Measurements from ENCODE around the gene TBC1D9. TPM values are rescaled to one million over a fixed set of nuclear protein-coding genes. Genes with fewer than 3 reads are reported as not detected.

The TBC1D9 gene
- total RNA-seq, 2 donors from 2014 or later = 22.3 to 29.0 TPM

DNA sequence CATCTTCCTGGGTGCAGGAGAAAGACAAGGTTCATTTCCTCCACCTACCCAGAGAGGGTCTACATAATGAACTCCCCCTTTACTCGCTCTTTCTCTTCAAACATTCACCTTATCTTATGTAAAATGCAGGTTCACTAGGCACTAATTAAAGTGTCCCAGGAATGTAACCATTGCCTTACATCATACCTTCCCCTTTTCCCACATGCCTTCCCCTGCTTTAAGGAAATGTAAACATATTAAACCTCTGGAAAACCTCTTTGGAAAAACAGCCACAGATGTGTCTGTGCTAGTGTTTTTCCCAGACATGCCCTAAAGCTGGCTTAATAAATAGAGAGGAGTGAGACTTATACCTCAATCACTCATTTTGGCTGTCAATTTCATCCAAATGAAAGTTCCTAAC, 15.8 kb downstream of the TBC1D9 start:
- Histone ChIP-seq H3K9me3 (ENCODE audit: control insufficient read depth, low read length) (no peaks in the 10 kb centered on the region), H3K27me3 (ENCODE audit: control insufficient read depth, insufficient read depth, low read length, poor library complexity, severe bottlenecking) (no peaks in the 10 kb centered on the region), H3K36me3 (ENCODE audit: control insufficient read depth, insufficient read depth, low read length) (no peaks in the 10 kb centered on the region), H3K4me1 (ENCODE audit: control insufficient read depth, insufficient read depth, low read length) (peaks cover 11% of the 10 kb centered on the region), H3K4me3 (ENCODE audit: low read length) (peak overlapping the region; percentile 9), H3K27ac (ENCODE audit: low read depth, low read length) (no peak overlapping the region), H3K9ac (ENCODE audit: extremely low read depth, low read length, poor library complexity, severe bottlenecking) (no peak overlapping the region)
- no peaks in the 10 kb centered on the region for H3K27me3 Mint-ChIP-seq (ENCODE audit: insufficient read depth)
- H3K4me1 Mint-ChIP-seq = peaks cover 70% of the 10 kb centered on the region
- no peak overlapping the region for H3K4me3 Mint-ChIP-seq
- TF ChIP-seq, protein P1, sequence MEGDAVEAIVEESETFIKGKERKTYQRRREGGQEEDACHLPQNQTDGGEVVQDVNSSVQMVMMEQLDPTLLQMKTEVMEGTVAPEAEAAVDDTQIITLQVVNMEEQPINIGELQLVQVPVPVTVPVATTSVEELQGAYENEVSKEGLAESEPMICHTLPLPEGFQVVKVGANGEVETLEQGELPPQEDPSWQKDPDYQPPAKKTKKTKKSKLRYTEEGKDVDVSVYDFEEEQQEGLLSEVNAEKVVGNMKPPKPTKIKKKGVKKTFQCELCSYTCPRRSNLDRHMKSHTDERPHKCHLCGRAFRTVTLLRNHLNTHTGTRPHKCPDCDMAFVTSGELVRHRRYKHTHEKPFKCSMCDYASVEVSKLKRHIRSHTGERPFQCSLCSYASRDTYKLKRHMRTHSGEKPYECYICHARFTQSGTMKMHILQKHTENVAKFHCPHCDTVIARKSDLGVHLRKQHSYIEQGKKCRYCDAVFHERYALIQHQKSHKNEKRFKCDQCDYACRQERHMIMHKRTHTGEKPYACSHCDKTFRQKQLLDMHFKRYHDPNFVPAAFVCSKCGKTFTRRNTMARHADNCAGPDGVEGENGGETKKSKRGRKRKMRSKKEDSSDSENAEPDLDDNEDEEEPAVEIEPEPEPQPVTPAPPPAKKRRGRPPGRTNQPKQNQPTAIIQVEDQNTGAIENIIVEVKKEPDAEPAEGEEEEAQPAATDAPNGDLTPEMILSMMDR (conservative IDR thresholded peaks at IDR 0.05) = no peak
- H3K9me3 Mint-ChIP-seq = no peaks in the 10 kb centered on the region
- peaks cover 2% of the 10 kb centered on the region for H3K36me3 Mint-ChIP-seq (ENCODE audit: low read depth)
- 50 to 61% methylated on average over 1 of the region's 1 CpG for WGBS, 2 experiments (ENCODE audit: insufficient coverage in 1 of 2, insufficient read length in 1 of 2)
- no peak for DNase-seq
- peak overlapping the region; percentile 37 for H3K27ac Mint-ChIP-seq

DNA sequence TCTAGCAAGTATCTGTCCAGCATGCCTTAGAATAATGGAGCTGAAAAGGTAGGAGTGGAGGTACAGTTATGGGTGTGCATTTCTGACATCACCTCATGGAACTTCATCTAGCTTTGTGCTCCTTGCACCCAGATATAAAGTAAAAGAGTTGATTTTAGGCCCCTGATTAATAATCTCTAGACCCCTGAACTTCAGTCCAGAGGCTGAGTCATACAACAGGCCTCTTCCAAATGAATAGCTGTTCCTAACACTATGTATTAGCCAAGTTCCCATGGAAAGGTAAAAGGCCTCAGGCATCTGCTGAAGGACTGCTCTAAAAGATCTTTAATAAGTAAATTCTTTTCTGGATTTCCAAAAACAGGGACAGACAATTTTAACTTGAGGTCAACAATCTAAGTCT, 16.2 kb downstream of the TBC1D9 start:
- TF ChIP-seq, protein P1 (conservative IDR thresholded peaks at IDR 0.05) = no peak
- H3K27ac ChIP-seq (ENCODE audit: low read depth, low read length) = no peak overlapping the region
- Mint-ChIP-seq H3K4me1 (peaks cover 66% of the 10 kb centered on the region), H3K9me3 (no peaks in the 10 kb centered on the region), H3K4me3 (no peak overlapping the region), H3K27me3 (ENCODE audit: insufficient read depth) (no peaks in the 10 kb centered on the region), H3K27ac (no peak overlapping the region), H3K36me3 (ENCODE audit: low read depth) (peaks cover 2% of the 10 kb centered on the region)
- no peak for DNase-seq
- H3K36me3 ChIP-seq (ENCODE audit: control insufficient read depth, insufficient read depth, low read length) = no peaks in the 10 kb centered on the region
- no peaks in the 10 kb centered on the region for H3K27me3 ChIP-seq (ENCODE audit: control insufficient read depth, insufficient read depth, low read length, poor library complexity, severe bottlenecking)
- H3K4me3 ChIP-seq (ENCODE audit: low read length) = no peak overlapping the region
- H3K9me3 ChIP-seq (ENCODE audit: control insufficient read depth, low read length) = no peaks in the 10 kb centered on the region
- H3K9ac ChIP-seq (ENCODE audit: extremely low read depth, low read length, poor library complexity, severe bottlenecking) = no peak overlapping the region
- H3K4me1 ChIP-seq (ENCODE audit: control insufficient read depth, insufficient read depth, low read length) = peaks cover 11% of the 10 kb centered on the region

DNA sequence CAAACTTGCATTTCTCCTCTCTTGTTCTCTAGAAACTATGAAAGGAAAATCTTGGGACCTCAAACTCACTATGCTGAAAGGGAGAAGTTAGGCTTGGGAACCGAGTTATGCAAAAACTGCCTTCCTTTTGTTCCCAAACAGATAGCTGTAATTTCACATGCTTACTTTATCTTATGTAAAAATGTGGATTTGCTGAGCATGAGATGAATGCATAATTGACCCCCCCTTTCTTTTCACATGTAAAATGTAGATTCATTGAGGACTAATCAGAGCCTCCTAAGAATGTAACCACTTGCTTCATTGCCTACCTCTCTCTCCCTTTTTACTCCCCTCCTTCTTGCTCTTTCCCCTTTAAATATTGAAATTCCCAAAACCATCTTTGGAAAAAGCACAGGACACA, 18.0 kb downstream of the TBC1D9 start:
- no peak for DNase-seq
- Mint-ChIP-seq H3K9me3 (no peaks in the 10 kb centered on the region), H3K36me3 (ENCODE audit: low read depth) (peaks cover 2% of the 10 kb centered on the region), H3K27me3 (ENCODE audit: insufficient read depth) (no peaks in the 10 kb centered on the region), H3K27ac (no peak overlapping the region), H3K4me3 (no peak overlapping the region), H3K4me1 (peaks cover 47% of the 10 kb centered on the region)
- 50 to 89% methylated on average over 1 of the region's 1 CpG for WGBS, 2 experiments (ENCODE audit: insufficient coverage in 1 of 2, insufficient read length in 1 of 2)
- Histone ChIP-seq H3K27ac (ENCODE audit: low read depth, low read length) (no peak overlapping the region), H3K4me3 (ENCODE audit: low read length) (no peak overlapping the region), H3K9me3 (ENCODE audit: control insufficient read depth, low read length) (no peaks in the 10 kb centered on the region), H3K36me3 (ENCODE audit: control insufficient read depth, insufficient read depth, low read length) (peaks cover 5% of the 10 kb centered on the region), H3K9ac (ENCODE audit: extremely low read depth, low read length, poor library complexity, severe bottlenecking) (no peak overlapping the region), H3K27me3 (ENCODE audit: control insufficient read depth, insufficient read depth, low read length, poor library complexity, severe bottlenecking) (no peaks in the 10 kb centered on the region), H3K4me1 (ENCODE audit: control insufficient read depth, insufficient read depth, low read length) (peaks cover 5% of the 10 kb centered on the region)
- TF ChIP-seq, protein P1 (conservative IDR thresholded peaks at IDR 0.05) = no peak

Data from endodermal cell (in vitro differentiated cells).